ENCODE data around the gene GLB1L2.

The GLB1L2 gene

GRCh38 chr11:134363161-134363560 lies 31.4 kb downstream of the GLB1L2 start:
- DNase-seq (ENCODE audit: low read depth, low spot score) = no peak
- no peak overlapping the region for H3K27ac ChIP-seq

GRCh38 chr11:134363592-134363991 lies 31.8 kb downstream of the GLB1L2 start:
- DNase-seq (ENCODE audit: low read depth, low spot score) = no peak

GRCh38 chr11:134364261-134364660 lies 32.5 kb downstream of the GLB1L2 start:
- no peak for DNase-seq (ENCODE audit: low read depth, low spot score)
- no peak overlapping the region for H3K27ac ChIP-seq

More at GRCh38 chr11:134363592-134363991, 31.8 kb downstream of the GLB1L2 start:
- no peak overlapping the region for H3K27ac ChIP-seq

- DNase-seq (ENCODE audit: low read depth, low spot score) = no peak
- H3K27ac ChIP-seq = no peak overlapping the region
Measured at GRCh38 chr11:134365011-134365925, 33.5 kb downstream of the GLB1L2 start.

GRCh38 chr11:134366254-134366653 lies 34.5 kb downstream of the GLB1L2 start:
- H3K27ac ChIP-seq = no peak overlapping the region
- no peak for DNase-seq (ENCODE audit: low read depth, low spot score)

- DNase-seq (ENCODE audit: low read depth, low spot score) = no peak
- no peak overlapping the region for H3K27ac ChIP-seq
Measured at GRCh38 chr11:134367781-134368180, 36.0 kb downstream of the GLB1L2 start.

GRCh38 chr11:134369656-134370525 lies 38.1 kb downstream of the GLB1L2 start:
- no peak for DNase-seq (ENCODE audit: low read depth, low spot score)

GRCh38 chr11:134370526-134371435 lies 39.0 kb downstream of the GLB1L2 start:
- no peak for DNase-seq (ENCODE audit: low read depth, low spot score)
- H3K27ac ChIP-seq = no peak overlapping the region

More at GRCh38 chr11:134369656-134370525, 38.1 kb downstream of the GLB1L2 start:
- no peak overlapping the region for H3K27ac ChIP-seq

- DNase-seq (ENCODE audit: low read depth, low spot score) = no peak
- no peak overlapping the region for H3K27ac ChIP-seq
Measured at GRCh38 chr11:134371436-134372185, 39.8 kb downstream of the GLB1L2 start.

- no peak overlapping the region for H3K27ac ChIP-seq
- no peak for DNase-seq (ENCODE audit: low read depth, low spot score)
Measured at GRCh38 chr11:134372536-134372935, 40.7 kb downstream of the GLB1L2 start.

- no peak overlapping the region for H3K27ac ChIP-seq
- no peak for DNase-seq (ENCODE audit: low read depth, low spot score)
Measured at GRCh38 chr11:134372961-134373360, 41.2 kb downstream of the GLB1L2 start.

- DNase-seq (ENCODE audit: low read depth, low spot score) = no peak
Measured at GRCh38 chr11:134373591-134374052, 41.8 kb downstream of the GLB1L2 start.

GRCh38 chr11:134374171-134374570 lies 42.4 kb downstream of the GLB1L2 start:
- H3K27ac ChIP-seq = no peak overlapping the region
- no peak for DNase-seq (ENCODE audit: low read depth, low spot score)

More at GRCh38 chr11:134373591-134374052, 41.8 kb downstream of the GLB1L2 start:
- H3K27ac ChIP-seq = no peak overlapping the region

- DNase-seq (ENCODE audit: low read depth, low spot score) = no peak
- H3K27ac ChIP-seq = no peak overlapping the region
Measured at GRCh38 chr11:134374891-134375550, 43.2 kb downstream of the GLB1L2 start.

GRCh38 chr11:134376150-134376921 lies 44.5 kb downstream of the GLB1L2 start:
- H3K27ac ChIP-seq = no peak overlapping the region
- DNase-seq (ENCODE audit: low read depth, low spot score) = no peak

- no peak overlapping the region for H3K27ac ChIP-seq
- DNase-seq (ENCODE audit: low read depth, low spot score) = no peak
Measured at GRCh38 chr11:134377876-134378275, 46.1 kb downstream of the GLB1L2 start.

GRCh38 chr11:134379241-134379640 lies 47.5 kb downstream of the GLB1L2 start:
- no peak for DNase-seq (ENCODE audit: low read depth, low spot score)

GRCh38 chr11:134380229-134380628 lies 48.4 kb downstream of the GLB1L2 start:
- no peak for DNase-seq (ENCODE audit: low read depth, low spot score)
- no peak overlapping the region for H3K27ac ChIP-seq

More at GRCh38 chr11:134379241-134379640, 47.5 kb downstream of the GLB1L2 start:
- H3K27ac ChIP-seq = no peak overlapping the region
